GM10266 (cell line): ENCODE results near the gene KIAA1958.

Experiments used
- DNase-seq: peaks from one replicate; pipeline ENCODE4 v3.0.0; 2012; ENCODE audit errors: extremely low spot score
- TF ChIP-seq, protein P1 (sequence below): IDR thresholded peaks from 2 replicates; pipeline ENCODE4 v1.5.1; 2012; ENCODE audit warnings: mild to moderate bottlenecking, low read depth; ENCODE audit not compliant: control insufficient read depth, insufficient read depth; ENCODE audit errors: missing control alignments

KIAA1958 gene

DNA sequence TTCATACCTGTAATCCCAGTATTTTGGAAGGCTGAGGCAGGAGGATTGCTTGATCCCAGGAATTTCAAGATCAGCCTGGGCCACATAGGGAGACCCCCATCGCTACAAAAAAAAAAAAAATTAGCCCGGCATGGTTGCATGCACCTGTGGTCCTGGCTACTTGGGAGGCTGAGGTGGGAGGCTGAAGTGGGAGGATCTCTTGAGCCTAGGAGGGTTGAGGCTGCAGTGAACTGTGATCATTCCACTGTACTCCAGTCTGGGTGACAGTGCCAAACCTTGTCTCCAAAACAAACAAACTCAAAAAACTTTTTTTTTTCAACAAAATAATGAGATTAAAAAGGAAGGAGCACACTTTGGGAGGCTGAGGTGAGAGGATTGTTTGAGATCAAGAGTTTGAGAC lies 14.2 kb downstream of the KIAA1958 start:
- DNase-seq, result no peak
- TF ChIP-seq, protein P1, sequence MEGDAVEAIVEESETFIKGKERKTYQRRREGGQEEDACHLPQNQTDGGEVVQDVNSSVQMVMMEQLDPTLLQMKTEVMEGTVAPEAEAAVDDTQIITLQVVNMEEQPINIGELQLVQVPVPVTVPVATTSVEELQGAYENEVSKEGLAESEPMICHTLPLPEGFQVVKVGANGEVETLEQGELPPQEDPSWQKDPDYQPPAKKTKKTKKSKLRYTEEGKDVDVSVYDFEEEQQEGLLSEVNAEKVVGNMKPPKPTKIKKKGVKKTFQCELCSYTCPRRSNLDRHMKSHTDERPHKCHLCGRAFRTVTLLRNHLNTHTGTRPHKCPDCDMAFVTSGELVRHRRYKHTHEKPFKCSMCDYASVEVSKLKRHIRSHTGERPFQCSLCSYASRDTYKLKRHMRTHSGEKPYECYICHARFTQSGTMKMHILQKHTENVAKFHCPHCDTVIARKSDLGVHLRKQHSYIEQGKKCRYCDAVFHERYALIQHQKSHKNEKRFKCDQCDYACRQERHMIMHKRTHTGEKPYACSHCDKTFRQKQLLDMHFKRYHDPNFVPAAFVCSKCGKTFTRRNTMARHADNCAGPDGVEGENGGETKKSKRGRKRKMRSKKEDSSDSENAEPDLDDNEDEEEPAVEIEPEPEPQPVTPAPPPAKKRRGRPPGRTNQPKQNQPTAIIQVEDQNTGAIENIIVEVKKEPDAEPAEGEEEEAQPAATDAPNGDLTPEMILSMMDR, result no peak

DNA sequence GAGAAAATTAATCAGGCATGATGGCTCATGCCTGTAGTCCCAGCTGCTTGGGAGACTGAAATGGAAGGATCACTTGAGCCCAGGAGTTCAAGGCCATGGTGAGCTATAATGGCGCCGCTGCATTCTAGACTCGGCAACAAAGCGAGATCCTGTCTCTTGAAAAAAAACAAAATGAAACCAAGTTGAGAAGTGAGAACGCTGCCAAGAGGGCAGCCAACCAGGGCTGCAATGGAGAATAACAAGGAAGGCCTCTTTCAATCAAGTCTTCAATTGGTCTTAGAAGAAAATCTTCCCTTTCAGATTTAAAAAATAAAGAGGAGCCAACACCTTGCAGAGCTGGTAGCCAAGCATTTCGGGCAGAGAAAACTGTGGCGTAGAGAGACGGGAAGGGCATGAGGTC lies 14.7 kb downstream of the KIAA1958 start:
- no peak for DNase-seq
- TF ChIP-seq, protein P1, result no peak

DNA sequence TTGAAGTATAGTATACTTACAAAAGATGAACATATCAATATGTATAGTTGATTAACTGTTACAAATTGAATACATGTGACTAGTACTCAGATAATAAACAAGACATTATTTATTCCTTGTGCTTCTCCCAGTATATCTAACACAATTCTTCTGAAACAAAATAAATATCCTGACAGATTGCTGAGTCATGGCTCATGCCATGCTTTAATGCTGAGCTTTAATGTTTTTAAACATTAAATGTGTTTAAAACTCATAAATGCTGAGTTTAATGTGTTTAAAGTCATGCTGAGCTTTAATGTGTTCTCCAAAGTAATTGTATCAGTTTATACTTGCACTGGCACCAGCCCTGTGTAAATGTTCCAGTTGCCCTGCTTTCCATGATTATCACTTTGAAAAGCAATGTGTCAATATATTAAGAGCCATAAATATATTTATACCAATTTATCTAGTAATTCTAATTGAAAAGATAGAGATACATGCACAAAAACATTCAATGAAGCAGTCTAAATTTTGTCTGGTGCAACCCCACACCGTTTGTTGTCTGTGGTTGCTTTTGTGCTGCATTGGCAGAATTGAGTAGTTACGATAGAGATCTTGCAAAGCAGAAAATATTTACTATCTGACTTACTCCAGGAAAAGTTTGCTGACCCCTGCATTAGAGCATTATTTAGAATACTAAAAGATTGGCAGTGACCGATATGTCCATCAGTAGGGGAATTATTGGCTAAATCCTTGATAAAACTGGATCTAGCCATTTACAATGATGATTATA lies 15.7 kb downstream of the KIAA1958 start:
- TF ChIP-seq, protein P1, result no peak
- no peak for DNase-seq

DNA sequence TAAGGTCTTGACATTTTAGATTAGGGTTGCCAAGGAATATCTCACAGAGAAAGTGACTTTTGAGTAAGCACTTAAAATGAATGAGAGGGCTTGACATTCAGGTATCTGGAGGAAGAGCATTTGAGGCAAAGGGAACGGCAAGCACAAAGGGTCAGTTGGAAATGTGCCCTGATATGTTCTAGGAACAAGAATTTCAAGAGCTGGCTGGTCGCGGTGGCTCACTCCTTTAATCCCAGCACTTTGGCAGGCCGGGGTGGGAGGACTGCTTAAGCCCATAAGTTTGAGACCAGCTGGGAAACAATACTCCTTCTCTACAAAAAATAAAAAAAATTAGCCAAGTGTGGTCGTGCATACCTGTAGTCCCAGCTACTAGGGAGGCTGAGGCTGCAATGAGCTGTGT lies 16.5 kb downstream of the KIAA1958 start:
- no peak for DNase-seq
- TF ChIP-seq, protein P1, result no peak

DNA sequence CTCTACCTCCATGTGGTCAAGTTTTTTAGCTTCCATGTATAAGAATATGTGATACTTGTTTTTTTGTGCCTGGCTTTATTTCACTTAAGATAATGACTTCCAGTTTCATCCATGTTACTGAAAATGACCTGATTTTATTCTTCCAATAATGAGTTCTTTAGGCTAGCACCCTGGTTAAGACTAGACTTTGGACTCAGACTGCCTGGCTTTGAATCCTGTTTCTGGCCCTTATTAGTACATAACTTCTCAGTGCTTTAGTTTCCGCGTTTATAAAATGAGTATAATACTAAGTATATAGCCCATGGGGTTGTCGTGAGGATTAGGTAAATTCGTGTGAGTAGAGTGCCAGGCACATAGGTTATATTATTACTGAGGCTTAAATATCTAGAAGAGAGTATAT lies 18.5 kb downstream of the KIAA1958 start:
- TF ChIP-seq, protein P1, result no peak
- DNase-seq, result no peak

- no peak for DNase-seq
- TF ChIP-seq, protein P1, result no peak
Measured at GRCh38 chr9:112505607-112506006, 19.0 kb downstream of the KIAA1958 start.

GRCh38 chr9:112506571-112506970 lies 19.9 kb downstream of the KIAA1958 start:
- DNase-seq, result no peak
- TF ChIP-seq, protein P1, result no peak
